GM12875 (cell line): ENCODE measurements around the gene GAK.

Source experiments
- H3K4me3 ChIP-seq: one replicate; pipeline ENCODE4 v1.5.1; 2011; ENCODE audit warnings: low read depth, low read length, control low read depth
- TF ChIP-seq, protein P1 (sequence below): IDR thresholded peaks from 2 replicates; pipeline ENCODE4 v1.5.1; 2011; ENCODE audit warnings: low read depth, mild to moderate bottlenecking, control low read depth, inconsistent platforms, low read length, moderate library complexity, borderline replicate concordance; ENCODE audit not compliant: insufficient read depth

GAK gene

DNA sequence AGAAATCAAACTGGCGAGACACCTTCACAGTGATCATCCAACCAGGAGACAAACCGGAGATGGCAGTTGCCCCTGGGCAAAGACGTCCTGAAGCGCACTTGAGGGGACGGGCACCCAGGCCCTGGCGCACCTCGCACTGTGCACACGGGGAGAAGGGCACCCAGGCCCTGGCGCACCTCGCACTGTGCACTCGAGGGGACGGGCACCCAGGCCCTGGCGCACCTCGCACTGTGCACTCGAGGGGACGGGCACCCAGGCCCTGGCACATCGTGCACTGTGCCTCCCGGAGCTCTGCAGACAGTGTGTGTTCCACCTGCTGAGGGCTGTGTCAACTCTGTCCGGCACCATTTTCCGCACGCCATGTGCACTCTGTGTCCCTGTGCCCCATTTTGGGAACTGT lies 71.6 kb downstream of the GAK start:
- H3K4me3 ChIP-seq, result no peak overlapping the region
- TF ChIP-seq, protein P1, sequence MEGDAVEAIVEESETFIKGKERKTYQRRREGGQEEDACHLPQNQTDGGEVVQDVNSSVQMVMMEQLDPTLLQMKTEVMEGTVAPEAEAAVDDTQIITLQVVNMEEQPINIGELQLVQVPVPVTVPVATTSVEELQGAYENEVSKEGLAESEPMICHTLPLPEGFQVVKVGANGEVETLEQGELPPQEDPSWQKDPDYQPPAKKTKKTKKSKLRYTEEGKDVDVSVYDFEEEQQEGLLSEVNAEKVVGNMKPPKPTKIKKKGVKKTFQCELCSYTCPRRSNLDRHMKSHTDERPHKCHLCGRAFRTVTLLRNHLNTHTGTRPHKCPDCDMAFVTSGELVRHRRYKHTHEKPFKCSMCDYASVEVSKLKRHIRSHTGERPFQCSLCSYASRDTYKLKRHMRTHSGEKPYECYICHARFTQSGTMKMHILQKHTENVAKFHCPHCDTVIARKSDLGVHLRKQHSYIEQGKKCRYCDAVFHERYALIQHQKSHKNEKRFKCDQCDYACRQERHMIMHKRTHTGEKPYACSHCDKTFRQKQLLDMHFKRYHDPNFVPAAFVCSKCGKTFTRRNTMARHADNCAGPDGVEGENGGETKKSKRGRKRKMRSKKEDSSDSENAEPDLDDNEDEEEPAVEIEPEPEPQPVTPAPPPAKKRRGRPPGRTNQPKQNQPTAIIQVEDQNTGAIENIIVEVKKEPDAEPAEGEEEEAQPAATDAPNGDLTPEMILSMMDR, result no peak

DNA sequence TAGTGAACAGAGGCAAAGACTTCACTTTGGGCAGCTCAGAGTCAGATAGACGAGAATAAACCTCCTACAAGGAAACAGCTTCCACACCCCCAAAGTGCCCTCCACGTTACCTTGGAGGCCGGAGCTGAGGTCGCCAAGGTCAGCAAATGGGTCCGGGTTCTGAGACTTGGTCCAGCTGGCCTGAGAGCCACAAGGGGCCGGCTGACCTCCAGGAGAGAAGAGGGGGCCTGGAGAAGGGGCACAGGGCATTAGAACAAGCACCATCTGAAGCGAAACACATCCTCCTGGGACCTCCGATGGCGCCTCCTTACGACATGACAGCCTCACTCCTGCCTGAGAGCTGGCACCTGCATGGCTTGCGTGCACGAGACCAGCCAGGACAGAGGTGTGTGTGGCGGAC lies 72.6 kb downstream of the GAK start:
- H3K4me3 ChIP-seq, result no peak overlapping the region
- TF ChIP-seq, protein P1, result no peak

DNA sequence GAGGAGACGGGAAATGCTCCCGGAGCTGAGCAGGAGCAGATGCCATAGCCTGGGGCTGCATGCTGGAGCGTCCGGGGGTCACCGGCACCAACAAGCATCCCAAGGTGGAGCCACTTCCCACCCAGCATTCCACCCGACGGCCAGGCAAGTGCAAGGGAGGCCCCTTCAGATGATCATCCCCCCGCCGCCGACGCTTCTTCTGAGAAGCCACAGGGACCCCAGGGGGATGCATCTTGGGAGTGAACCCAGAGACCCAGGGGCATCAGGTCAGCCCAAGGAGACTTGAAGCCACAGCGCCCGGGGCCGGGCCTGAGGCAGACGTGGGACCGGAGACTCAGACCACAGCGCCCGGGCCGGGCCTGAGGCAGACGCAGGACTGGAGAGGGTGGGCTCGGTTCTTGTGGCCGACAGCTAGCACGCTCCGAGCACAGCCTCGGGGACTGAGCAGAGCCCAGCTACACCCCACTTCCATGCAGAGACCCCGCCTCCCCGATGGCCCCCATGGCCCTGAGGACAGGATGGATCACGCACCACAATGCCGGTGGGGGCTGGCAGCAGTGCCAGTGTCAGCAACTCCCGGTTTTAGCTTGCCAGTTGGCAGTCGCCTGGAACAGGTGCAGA lies 73.2 kb downstream of the GAK start:
- TF ChIP-seq, protein P1, result no peak
- H3K4me3 ChIP-seq, result no peak overlapping the region

DNA sequence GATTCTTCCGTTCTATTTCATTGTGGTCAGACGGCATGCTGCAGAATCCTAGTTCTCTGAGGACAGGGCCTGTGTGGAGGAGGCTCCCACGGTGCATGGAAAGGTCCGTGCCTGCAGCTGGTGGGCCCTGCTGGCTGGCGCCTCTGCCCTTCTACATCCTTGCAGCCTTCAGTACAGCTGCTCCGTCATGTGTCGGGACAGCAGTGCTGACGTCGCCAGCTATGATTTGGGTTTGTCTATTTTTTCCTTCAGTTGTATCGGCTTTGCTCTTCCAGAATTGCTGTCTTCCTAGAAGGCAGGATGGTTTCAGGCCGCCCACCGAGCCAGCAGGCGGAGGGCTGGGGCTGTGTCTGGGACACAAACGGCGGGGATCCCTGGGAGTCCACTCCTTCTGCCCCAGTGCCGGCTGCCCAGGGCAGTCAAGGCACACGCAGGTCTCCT lies 74.1 kb downstream of the GAK start:
- TF ChIP-seq, protein P1, result no peak
- H3K4me3 ChIP-seq, result no peak overlapping the region

DNA sequence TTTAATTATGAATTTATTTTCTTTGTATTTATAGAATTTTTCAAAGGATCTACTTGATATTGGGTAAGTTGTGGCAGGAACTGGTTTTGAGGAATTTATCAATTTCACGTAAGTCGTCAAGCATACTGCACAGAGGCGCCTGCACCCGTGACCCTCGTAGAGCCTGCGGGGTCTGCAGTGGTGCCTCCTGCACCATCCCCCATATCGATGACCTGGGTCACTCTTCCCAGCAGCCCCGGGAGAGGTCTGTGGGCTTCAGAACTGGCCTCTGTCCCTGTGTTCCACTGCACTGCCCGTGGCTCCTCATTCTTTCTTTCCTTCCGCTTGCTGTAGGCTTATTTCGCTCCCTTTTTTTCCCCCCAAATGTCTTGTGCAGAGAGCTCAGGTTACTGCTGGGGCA lies 74.7 kb downstream of the GAK start:
- no peak overlapping the region for H3K4me3 ChIP-seq
- TF ChIP-seq, protein P1, result no peak

DNA sequence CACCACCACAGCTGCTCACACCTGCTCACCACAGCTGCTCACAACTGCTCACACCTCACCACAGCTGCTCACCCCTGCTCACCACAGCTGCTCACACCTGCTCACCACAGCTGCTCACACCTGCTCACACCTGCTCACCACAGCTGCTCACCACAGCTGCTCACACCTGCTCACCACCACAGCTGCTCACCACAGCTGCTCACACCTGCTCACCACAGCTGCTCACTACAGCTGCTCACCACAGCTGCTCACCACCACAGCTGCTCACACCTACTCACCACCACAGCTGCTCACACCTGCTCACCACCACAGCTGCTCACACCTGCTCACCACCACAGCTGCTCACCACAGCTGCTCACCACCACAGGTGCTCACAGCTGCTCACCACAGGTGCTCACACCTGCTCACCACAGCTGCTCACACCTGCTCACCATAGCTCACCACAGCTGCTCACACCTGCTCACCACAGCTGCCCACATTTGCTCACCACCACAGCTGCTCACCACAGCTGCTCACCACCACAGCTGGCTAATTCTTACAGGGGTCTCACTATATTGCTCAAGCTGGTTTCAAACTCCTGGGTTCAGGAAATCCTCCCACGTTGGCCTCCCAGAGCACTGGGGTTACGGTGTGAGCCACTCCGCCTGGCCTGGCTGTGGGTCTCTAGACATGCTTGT lies 75.8 kb downstream of the GAK start:
- no peak overlapping the region for H3K4me3 ChIP-seq
- TF ChIP-seq, protein P1, result no peak

DNA sequence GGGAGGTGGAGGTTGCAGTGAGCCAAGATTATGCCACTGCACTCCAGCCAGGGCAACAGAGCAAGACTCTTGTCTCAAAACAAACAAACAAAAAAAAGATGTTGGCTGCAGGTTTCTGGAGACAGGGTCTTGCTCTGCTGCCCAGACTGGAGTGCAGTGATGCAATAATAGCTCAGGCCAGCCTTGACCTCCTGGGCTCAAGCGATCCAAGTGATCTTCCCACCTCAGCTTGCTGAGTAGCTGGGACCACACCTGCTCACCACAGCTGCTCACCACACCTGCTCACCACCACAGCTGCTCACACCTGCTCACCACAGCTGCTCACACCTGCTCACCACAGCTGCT lies 76.3 kb downstream of the GAK start:
- no peak overlapping the region for H3K4me3 ChIP-seq
- TF ChIP-seq, protein P1, result no peak
